Upper lobe of left lung (tissue), 6 donors: ENCODE results near the gene MARK3. TPM values are rescaled to one million over a fixed set of nuclear protein-coding genes. Genes with fewer than 3 reads are reported as not detected.
A peak's percentile ranks its signal among the peaks of the same experiment; 100 is the strongest.

Source experiments
- ATAC-seq, 2 donors: fragments of 200-7000 bp; cut with Tn5 transposase; one replicate each; pipeline ENCODE4 v1.9.1; 2022; ENCODE audit warnings: mild to moderate bottlenecking in 2 of 2, moderate library complexity in 2 of 2; ENCODE audit not compliant: low FRiP score in 2 of 2
- DNase-seq, 2 donors: peaks; one replicate each; pipeline ENCODE4 v3.0.0-alpha.2; 2019 to 2020
- H3K27ac ChIP-seq, 4 donors: fragments of 200-600 bp; sonication (generic); one replicate each; pipeline ENCODE4 v1.5.1; 2016 to 2019
- H3K27me3 ChIP-seq, 4 donors: fragments of 200-600 bp; sonication (generic); one replicate each; pipeline ENCODE4 v1.5.1; 2017 to 2019
- H3K36me3 ChIP-seq, 4 donors: fragments of 200-600 bp; sonication (generic); one replicate each; pipeline ENCODE4 v1.5.1; 2016 to 2019
- H3K4me1 ChIP-seq, 4 donors: fragments of 200-600 bp; sonication (generic); one replicate each; pipeline ENCODE4 v1.5.1; 2018 to 2019
- H3K4me3 ChIP-seq, 4 donors: fragments of 200-600 bp; sonication (generic); one replicate each; pipeline ENCODE4 v1.5.1; 2017 to 2019; ENCODE audit warnings: mild to moderate bottlenecking in 2 of 4, moderate library complexity in 1 of 4
- H3K9me3 ChIP-seq, 4 donors: fragments of 200-600 bp; sonication (generic); one replicate each; pipeline ENCODE4 v1.5.1; 2018 to 2019
- EP300 ChIP-seq, 4 donors: sonication (generic); formaldehyde crosslinking; IDR thresholded peaks; one replicate each; pipeline ENCODE4 v1.5.1; 2017; ENCODE audit warnings: antibody characterized with exemption in 4 of 4, control low read depth in 2 of 4
- POLR2A ChIP-seq, 4 donors: fragments of 450-650 bp; IDR thresholded peaks; one replicate each; pipeline ENCODE4 v1.5.1; 2016 to 2017; ENCODE audit warnings: antibody characterized with exemption in 4 of 4, mild to moderate bottlenecking in 2 of 4
- POLR2AphosphoS5 ChIP-seq, 2 donors: sonication (generic); formaldehyde crosslinking; IDR thresholded peaks; one replicate each; pipeline ENCODE4 v1.5.1; 2017; ENCODE audit warnings: antibody characterized with exemption in 2 of 2
- WGBS, 2 donors: methylation state at CpG; one replicate each; pipeline ENCODE4 v1.1.5; 2017 to 2018; 5-methylcytosine and 5-hydroxymethylcytosine counted together
- total RNA-seq, 6 donors: library from RNA; depleted of rRNA in 4 of 6; stranded (reverse); fragments of >200 nt in 4 of 6; gene quantifications; one replicate each; pipeline versions ENCODE4 v1.1.0 to v1.2.1, GENCODE V29; 2016 to 2021
- TF ChIP-seq, protein P1 (sequence below), 6 experiments: fragments of 450-650 bp in 4 of 6; fragments of 200-600 bp in 2 of 6; sonication (generic) in 2 of 6; IDR thresholded peaks; one replicate each; pipeline ENCODE4 v1.5.1; 2016 to 2019; ENCODE audit warnings: antibody characterized with exemption in 6 of 6
- donor health status: DM: no; HTN: no; CAD: no; lungs with moderate emphysema.
- donor health status: DM: no; HTN: yes; CAD: no; lungs with severe emphysema.

The MARK3 gene
- total RNA-seq, 6 donors from 2014 or later = 84.5 to 190 (median 132) TPM

DNA sequence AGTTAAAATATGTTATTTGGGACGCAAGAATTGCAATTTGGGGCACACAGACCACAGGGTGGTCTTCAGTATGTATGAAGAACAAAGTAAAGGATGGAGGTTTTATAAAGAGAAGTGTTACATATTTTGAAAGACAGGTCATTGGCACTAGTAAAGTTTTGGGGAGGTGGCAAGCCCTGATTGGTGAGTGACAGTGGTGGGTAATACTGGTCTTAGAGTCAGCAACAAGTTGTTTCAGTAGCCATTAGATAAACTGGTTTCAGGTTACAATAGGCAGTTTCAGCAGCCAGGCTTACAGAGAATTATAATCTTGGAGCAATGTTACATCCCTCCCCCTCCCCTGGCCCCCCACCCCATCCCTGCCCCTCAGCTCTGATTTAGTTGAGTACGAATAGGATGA, 17.5 kb downstream of the MARK3 start:
- Histone ChIP-seq H3K4me1 (peaks cover 69 to 86% (median 76%) of the 10 kb centered on the region in 4 donors), H3K4me3 (no peak overlapping the region), H3K27ac (peak overlapping the region in 2 of 4 donors; percentile 69 to 87), H3K9me3 (no peaks in the 10 kb centered on the region), H3K36me3 (peaks cover 0 to 18% (median 3%) of the 10 kb centered on the region in 4 donors), H3K27me3 (no peaks in the 10 kb centered on the region)
- DNase-seq (no peak), ATAC-seq (no peak)
- TF ChIP-seq POLR2A (IDR thresholded peaks at IDR 0.05) = no peak
- TF ChIP-seq, protein P1, sequence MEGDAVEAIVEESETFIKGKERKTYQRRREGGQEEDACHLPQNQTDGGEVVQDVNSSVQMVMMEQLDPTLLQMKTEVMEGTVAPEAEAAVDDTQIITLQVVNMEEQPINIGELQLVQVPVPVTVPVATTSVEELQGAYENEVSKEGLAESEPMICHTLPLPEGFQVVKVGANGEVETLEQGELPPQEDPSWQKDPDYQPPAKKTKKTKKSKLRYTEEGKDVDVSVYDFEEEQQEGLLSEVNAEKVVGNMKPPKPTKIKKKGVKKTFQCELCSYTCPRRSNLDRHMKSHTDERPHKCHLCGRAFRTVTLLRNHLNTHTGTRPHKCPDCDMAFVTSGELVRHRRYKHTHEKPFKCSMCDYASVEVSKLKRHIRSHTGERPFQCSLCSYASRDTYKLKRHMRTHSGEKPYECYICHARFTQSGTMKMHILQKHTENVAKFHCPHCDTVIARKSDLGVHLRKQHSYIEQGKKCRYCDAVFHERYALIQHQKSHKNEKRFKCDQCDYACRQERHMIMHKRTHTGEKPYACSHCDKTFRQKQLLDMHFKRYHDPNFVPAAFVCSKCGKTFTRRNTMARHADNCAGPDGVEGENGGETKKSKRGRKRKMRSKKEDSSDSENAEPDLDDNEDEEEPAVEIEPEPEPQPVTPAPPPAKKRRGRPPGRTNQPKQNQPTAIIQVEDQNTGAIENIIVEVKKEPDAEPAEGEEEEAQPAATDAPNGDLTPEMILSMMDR (IDR thresholded peaks at IDR 0.05) = no peak
- WGBS, 2 donors = 76 to 86% methylated on average over 2 of the region's 2 CpGs

DNA sequence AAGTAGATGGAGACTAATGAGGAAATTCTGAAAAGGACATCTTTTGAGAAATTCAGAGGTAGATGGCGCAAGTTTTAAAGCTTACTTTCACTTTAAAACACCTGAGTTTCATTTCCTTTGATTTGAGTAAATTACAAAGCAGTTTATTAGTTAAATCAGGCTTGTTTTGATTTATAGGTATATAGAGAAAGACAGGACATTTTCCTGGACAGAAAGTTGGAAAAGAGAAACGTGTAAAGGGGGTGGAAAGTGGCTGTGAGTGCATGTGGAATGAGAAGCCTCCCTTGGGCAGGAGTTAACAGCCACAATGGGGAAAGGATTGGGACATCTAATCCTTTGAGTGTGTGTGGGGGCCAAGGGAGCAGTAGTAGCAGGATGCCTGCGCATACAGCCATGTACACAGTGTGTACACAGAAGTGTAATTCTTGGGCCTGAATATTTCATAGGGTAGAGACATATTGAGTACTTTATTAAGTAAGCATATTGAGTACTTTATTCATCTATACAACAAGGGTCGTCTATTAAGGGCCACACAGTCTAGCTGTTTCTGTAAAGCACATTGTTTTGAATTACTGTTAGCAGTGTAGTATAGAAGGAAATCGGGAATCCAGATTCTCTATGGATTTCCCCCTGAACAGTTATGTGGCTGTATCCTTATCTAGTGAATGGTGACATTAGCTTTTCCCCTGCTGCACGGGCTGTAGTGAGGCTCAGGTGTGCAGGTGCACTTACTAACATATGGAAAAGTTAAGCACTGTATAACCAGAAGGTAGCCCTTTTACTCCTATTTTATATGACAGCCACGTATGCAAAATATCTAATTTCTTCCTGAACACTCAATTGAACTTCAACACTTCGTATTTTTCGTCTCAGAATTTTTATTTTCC, 19.1 kb downstream of the MARK3 start:
- Histone ChIP-seq H3K36me3 (peaks cover 0 to 18% (median 3%) of the 10 kb centered on the region in 4 donors), H3K9me3 (no peaks in the 10 kb centered on the region), H3K4me1 (peaks cover 64 to 86% (median 75%) of the 10 kb centered on the region in 4 donors), H3K27ac (peak overlapping the region; percentile 83 to 87 (median 86)), H3K27me3 (no peaks in the 10 kb centered on the region), H3K4me3 (peak overlapping the region in 2 of 4 donors; percentile 1 to 34)
- ATAC-seq = peak; percentile 64 to 87
- DNase-seq = peak in 1 of 2 donors; percentile 76
- TF ChIP-seq POLR2A (IDR thresholded peaks at IDR 0.05) (no peak), POLR2AphosphoS5 (IDR thresholded peaks at IDR 0.05) (no peak), EP300 (IDR thresholded peaks at IDR 0.05) (no peak)
- TF ChIP-seq, protein P1 (IDR thresholded peaks at IDR 0.05) = no peak
- 50 to 53% methylated on average over 9 of the region's 9 CpGs for WGBS, 2 donors

DNA sequence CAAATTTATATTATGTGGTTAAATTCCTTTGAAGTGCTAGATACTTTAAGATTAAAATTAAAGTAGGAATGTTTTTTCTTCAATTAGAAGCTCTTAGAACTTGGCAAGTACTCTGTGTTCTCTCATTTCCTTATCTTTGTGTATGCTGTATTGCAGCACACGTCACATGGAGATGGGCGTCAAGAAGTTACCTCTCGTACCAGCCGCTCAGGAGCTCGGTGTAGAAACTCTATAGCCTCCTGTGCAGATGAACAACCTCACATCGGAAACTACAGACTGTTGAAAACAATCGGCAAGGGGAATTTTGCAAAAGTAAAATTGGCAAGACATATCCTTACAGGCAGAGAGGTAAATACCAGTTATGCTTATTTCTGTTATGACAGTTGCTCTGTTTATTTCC, 19.7 kb downstream of the MARK3 start:
- peak in 1 of 2 donors; percentile 76 for TF ChIP-seq POLR2AphosphoS5 (IDR thresholded peaks at IDR 0.05)
- TF ChIP-seq, protein P1 (IDR thresholded peaks at IDR 0.05) = no peak
- peak in 1 of 4 donors; percentile 57 for TF ChIP-seq POLR2A (IDR thresholded peaks at IDR 0.05)
- TF ChIP-seq EP300 (IDR thresholded peaks at IDR 0.05) = peak in 1 of 4 donors; percentile 94
- H3K4me3 ChIP-seq = peak overlapping the region in 3 of 4 donors; percentile 7 to 34 (median 30)

DNA sequence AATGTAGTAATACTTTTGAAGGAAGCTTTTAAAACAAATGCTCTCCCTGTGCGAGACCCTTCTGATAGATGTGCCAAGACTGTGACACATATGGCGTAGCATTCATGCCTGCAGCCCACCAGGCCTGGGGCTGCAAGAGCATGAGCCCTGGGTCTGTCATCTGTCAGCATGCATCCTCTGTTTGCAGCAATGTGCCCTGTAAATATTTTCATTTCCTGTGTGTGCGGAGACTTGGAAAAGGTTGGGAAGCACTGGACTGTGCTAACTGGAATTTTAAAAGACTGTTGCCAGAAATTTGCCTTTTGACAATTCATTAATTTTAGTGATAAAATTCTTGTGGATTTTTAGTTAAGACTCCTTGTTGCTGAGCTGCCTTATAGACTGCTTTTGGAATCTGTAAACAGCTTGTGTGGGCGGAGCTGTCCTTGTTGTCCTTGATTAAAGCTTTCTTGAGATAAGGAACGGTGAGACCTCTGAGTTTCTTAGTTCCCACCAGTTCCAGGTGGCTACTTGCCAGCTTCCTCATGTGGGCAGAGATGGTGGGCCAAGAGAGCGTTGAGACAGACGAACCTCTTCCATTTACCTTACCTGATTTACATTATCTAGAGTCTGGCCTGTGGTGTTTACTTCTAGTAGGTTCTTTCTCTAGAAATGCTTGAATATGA, 23.4 kb downstream of the MARK3 start:
- no peak overlapping the region for H3K4me3 ChIP-seq
- H3K9me3 ChIP-seq = no peaks in the 10 kb centered on the region
- peaks cover 34 to 60% (median 44%) of the 10 kb centered on the region in 4 donors for H3K4me1 ChIP-seq
- H3K36me3 ChIP-seq = peaks cover 0 to 33% (median 12%) of the 10 kb centered on the region in 4 donors
- H3K27ac ChIP-seq = peak overlapping the region in 3 of 4 donors; percentile 43 to 65 (median 57)
- no peaks in the 10 kb centered on the region for H3K27me3 ChIP-seq
- WGBS, 2 donors = 41 to 48% methylated on average over 7 of the region's 7 CpGs
- DNase-seq (no peak), ATAC-seq (no peak)
- no peak for TF ChIP-seq POLR2A (IDR thresholded peaks at IDR 0.05)
- TF ChIP-seq, protein P1 (IDR thresholded peaks at IDR 0.05) = no peak
- TF ChIP-seq EP300 (IDR thresholded peaks at IDR 0.05) = no peak
- no peak for TF ChIP-seq POLR2AphosphoS5 (IDR thresholded peaks at IDR 0.05)

More for the DNA sequence above, 19.7 kb downstream of the MARK3 start:
- peak overlapping the region; percentile 83 to 87 (median 86) for H3K27ac ChIP-seq
- peak in 1 of 2 donors; percentile 85 for DNase-seq
- H3K4me1 ChIP-seq = peaks cover 62 to 86% (median 73%) of the 10 kb centered on the region in 4 donors
- H3K36me3 ChIP-seq = peaks cover 0 to 18% (median 3%) of the 10 kb centered on the region in 4 donors
- WGBS, 2 donors = 26 to 51% methylated on average over 7 of the region's 7 CpGs
- no peaks in the 10 kb centered on the region for H3K27me3 ChIP-seq
- H3K9me3 ChIP-seq = no peaks in the 10 kb centered on the region
- peak; percentile 77 to 90 for ATAC-seq
